HG02885 (cell line): ENCODE measurements around the gene TMEM117.
"Not testable (repeated sequence)": the region's sequence is repeated elsewhere in the genome, so short reads cannot be mapped to it uniquely, and the experiment has no call there.

Experiments
- ATAC-seq: cut with Tn5 transposase; IDR thresholded peaks from one replicate; pipeline ENCODE4 v1.9.1; 2021; ENCODE audit warnings: mild to moderate bottlenecking; ENCODE audit not compliant: unreplicated experiment, poor library complexity

Gene TMEM117

GRCh38 chr12:43836475-43836989 lies 651 bp downstream of the TMEM117 start:
- peak; percentile 32 for ATAC-seq

DNA sequence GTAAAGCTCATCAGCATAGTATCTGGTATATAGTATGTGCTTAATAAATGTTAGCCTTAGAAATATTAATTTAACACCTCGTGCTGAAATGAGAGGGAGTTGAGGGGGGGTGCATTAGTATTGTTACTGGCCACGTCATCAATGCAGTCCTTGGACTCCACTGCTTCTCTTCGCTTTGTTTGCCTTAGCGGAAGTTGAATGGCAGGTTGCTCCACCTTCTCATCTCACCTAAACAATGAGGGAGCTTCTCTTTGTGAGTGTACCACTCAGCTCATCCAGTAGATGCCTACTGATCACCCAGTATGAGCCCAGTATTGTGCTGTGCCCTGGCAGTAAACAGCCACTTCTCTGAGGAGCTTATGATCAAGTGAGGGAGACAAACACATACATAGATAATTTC lies 4.5 kb downstream of the TMEM117 start:
- no peak for ATAC-seq

GRCh38 chr12:43841253-43841652 lies 5.4 kb downstream of the TMEM117 start:
- ATAC-seq: no peak

GRCh38 chr12:43842259-43842658 lies 6.4 kb downstream of the TMEM117 start:
- no peak for ATAC-seq

GRCh38 chr12:43847425-43848225 lies 11.7 kb downstream of the TMEM117 start:
- ATAC-seq: not testable (repeated sequence)

- ATAC-seq: no peak
Measured at GRCh38 chr12:43848226-43848507, 12.3 kb downstream of the TMEM117 start.

DNA sequence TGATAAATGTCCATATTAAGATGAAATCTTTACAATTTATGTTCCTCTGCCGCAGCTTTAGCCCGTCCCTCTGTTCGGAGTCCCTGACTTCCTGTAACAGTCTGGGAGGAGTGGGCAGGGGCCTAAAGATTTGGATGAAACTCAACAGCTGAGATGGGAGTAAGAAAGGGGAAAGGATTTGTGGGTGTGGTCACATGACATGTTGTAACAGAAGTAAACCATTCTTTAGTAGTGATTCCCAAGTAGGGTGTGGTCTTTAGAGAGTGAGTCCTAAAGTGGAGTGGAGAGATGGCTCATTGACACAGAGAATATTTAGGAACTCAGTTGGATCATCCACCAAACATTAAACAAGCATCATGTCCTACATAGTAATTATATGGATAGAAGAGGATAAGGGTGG lies 12.9 kb downstream of the TMEM117 start:
- no peak for ATAC-seq

GRCh38 chr12:43852744-43853143 lies 16.9 kb downstream of the TMEM117 start:
- no peak for ATAC-seq

DNA sequence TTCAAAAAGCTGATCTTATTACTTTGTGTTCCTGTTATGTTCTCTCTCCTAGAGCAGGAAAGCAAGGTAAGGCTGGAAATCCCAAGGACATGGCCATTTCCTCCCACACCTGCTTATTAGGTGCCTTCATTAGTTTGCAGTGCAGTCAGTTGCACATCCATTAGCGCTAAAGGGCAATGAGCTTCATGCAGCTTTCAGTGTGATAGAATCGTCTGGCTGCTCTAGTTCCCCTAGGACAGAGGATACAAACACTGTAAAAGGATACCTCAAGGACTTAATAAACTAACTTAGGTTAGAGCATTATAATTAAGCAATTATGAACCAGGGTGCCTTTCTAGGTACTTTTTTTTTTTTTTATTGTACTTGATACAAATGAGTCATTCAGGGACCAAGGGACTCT lies 21.1 kb downstream of the TMEM117 start:
- ATAC-seq: no peak

DNA sequence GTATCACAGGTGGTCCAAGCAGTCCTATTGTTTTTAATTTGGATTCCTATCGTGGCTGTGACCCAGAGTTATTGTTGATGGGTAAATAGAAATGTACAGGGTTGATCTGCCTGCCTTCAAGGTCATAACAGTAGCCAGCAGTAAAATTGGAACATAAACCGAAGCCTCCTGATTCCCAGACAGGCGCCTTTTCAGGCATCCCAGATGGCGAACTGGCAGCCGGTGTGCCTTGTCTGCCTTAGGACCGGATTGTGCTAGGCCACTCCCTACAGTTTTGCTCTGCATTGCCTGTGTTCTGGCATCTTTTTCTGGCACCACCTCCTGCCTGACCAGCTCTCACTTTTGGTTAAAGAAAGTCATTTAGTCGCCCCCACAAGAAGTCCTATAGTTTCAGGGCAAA lies 22.2 kb downstream of the TMEM117 start:
- ATAC-seq: no peak

- no peak for ATAC-seq
Measured at GRCh38 chr12:43858991-43859390, 23.1 kb downstream of the TMEM117 start.

GRCh38 chr12:43861015-43861839 lies 25.3 kb downstream of the TMEM117 start:
- no peak for ATAC-seq

DNA sequence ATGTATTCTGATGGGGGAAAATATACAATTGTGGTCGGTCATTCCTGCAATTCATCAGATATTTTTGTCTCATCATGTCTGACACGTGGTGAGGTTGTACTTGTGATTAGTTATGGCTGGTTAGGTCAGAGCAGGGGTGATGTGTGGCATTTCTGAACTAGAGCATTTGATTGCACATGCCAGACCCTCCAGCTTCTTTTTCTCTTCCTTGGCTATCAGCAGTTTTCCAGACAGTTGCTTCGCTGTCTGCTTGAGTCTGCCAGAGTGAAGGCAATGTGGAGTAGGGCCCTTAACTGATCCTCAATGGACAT lies 25.9 kb downstream of the TMEM117 start:
- ATAC-seq: no peak

GRCh38 chr12:43863770-43864366 lies 28.0 kb downstream of the TMEM117 start:
- no peak for ATAC-seq

GRCh38 chr12:43864557-43864956 lies 28.7 kb downstream of the TMEM117 start:
- not testable (repeated sequence) for ATAC-seq

GRCh38 chr12:43869184-43869583 lies 33.3 kb downstream of the TMEM117 start:
- no peak for ATAC-seq

DNA sequence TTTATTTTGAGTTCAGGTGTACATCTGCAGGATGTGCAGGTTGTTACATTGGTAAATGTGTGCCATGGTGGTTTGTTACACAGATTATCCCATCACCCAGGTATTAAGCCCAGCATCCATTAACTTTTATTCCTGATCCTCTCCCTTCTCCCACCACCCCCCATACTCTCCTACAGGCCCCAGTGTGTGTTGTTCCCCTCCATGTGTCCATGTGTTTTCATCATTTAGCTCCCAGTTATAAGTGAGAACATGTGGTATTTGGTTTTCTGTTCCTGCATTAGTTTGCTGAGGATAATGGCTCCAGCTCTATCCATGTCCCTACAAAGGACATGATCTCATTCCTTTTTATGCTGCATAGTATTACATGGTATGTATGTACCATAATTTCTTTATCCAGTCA lies 33.9 kb downstream of the TMEM117 start:
- not testable (repeated sequence) for ATAC-seq

- ATAC-seq: not testable (repeated sequence)
Measured at GRCh38 chr12:43871258-43871657, 35.4 kb downstream of the TMEM117 start.

- ATAC-seq: no peak
Measured at GRCh38 chr12:43872396-43872795, 36.5 kb downstream of the TMEM117 start.

DNA sequence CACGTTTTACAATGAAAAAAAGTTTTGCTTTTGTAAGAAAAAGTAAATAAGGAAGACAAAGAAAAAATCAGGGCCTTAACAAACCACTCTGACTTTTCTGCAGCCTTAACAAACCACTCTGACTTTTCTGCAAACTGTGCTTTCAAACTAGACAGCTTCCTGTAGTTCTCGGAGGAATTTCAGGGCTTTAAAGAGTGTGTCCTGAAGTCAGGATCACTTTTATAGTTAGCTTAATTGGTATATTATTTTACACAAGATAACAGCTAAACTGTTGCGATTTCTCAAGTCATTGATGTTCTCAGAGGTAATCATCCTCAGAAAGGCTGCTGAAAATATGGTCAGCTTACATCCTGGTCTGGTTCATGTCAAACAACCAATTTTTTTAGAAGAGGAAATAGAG lies 42.2 kb downstream of the TMEM117 start:
- no peak for ATAC-seq

DNA sequence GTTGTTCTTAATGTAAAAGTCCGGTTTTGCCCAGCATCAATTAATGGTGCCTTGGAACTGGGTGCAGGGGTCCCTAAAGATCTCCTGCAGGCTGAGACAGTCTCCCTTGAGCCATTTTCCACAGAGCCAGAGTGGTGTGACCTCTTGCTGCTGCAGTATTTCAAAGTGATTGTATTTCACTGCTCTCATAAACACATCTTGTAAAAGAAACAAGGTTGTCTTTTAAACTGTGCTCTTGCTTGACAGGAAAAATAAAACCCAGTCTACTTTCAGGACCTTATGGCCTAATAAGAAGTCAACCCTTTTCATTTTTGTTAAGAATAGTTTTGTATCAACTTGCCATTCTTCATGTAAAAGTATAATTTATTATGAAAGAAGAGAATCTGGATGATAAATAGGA lies 44.7 kb downstream of the TMEM117 start:
- ATAC-seq: no peak
